ENCODE data around the gene CARHSP1. TPM values are rescaled to one million over a fixed set of nuclear protein-coding genes. Genes with fewer than 3 reads are reported as not detected.

CARHSP1 gene
- total RNA-seq, 1 donor from 2014 or later, result 61.5 TPM

DNA sequence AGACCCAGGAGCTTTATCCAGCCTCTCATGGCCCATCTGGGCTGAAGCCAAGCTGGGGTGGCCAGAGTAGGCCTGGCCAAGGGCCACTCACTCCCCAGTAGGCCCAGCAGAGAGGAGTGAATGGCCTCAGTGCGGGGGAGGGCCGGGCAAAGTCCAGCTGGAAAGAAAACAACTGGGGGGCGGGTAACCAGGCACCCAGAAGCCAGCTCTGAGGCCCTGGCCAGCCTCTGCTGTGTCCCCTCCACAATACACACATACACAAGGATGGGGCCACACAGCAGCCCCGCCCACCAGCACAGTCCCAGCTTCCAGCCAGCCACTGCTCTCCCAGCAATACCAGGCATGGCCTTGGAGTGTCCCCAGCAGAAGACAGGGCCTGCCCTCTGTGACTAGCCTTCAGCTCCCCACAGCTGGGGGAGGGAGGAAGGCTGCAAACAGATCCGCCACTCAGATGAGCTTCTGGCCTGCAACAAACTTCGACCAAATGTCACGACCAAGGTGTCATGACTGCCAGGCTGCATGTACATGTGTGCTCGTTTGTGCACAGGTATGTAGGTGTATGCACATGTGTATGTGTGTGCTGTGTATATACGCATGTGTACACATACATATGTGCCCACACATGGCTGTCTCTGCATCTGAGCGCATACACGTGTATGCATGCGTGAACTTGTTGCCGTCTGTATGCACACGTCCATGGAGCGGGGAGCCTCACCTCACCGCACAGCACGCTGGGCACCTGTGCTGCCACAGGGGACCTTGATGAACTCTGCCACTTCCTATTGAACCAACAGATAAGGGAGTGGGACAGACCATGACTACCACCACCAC is 5.0 kb downstream of the CARHSP1 start:
- peak overlapping the region; percentile 69 for H3K4me3 Mint-ChIP-seq (ENCODE audit: unreplicated experiment)
- FAIRE-seq, result no peak
- no peak overlapping the region for H3K4me2 ChIP-seq (ENCODE audit: low read length)

DNA sequence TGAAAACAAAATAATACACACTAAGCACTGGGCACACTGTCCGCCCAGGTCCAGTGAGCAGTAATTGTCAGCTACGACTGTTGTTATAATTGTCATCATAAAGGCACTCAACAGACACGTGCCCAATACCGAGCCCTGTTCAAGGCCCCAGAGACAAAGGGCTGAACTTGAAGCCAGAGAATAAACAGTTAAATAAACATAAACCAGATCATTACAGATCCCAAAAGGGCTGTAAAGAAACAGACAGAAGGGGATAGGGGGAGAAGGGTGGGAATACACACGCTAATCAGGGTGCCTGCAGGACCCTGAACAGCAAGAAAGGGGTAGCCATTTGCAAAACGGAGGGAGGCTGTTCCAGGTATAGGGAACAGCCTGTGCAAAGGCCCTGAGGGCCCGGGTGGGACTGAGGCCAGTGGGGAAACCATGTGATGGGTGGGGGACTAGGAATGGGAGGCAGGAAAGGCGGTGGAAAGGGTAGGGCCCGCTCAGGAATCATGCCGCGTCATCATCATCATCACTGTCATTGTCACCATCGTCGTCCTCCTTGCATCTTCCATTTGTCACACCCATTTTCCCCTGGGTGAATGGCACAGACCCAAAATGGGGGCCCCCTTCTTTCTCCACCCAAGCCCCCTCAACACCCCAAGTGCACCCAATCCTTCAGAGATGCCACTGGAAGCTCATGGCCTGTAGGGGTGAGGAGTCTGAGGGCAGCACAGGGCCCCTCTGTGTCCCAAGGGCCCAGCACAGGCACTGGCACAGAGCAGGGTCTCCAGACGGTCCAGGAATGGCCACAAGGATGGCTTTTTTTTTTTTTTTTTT is 6.3 kb downstream of the CARHSP1 start:
- TF ChIP-seq EZH2 (IDR thresholded peaks at IDR 0.05; ENCODE audit: insufficient read depth, low read length), result no peak
- TF ChIP-seq, protein P1, sequence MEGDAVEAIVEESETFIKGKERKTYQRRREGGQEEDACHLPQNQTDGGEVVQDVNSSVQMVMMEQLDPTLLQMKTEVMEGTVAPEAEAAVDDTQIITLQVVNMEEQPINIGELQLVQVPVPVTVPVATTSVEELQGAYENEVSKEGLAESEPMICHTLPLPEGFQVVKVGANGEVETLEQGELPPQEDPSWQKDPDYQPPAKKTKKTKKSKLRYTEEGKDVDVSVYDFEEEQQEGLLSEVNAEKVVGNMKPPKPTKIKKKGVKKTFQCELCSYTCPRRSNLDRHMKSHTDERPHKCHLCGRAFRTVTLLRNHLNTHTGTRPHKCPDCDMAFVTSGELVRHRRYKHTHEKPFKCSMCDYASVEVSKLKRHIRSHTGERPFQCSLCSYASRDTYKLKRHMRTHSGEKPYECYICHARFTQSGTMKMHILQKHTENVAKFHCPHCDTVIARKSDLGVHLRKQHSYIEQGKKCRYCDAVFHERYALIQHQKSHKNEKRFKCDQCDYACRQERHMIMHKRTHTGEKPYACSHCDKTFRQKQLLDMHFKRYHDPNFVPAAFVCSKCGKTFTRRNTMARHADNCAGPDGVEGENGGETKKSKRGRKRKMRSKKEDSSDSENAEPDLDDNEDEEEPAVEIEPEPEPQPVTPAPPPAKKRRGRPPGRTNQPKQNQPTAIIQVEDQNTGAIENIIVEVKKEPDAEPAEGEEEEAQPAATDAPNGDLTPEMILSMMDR (IDR thresholded peaks at IDR 0.05; ENCODE audit: insufficient read depth, low read depth, low read length), result no peak
- Histone ChIP-seq H3K27ac (ENCODE audit: low read depth, low read length) (no peak overlapping the region), H3K36me3 (ENCODE audit: insufficient read depth, low read length) (peaks cover 4% of the 10 kb centered on the region)

More for the DNA sequence above, 5.0 kb downstream of the CARHSP1 start:
- TF ChIP-seq EZH2 (IDR thresholded peaks at IDR 0.05; ENCODE audit: insufficient read depth, low read length), result no peak
- TF ChIP-seq, protein P1 (IDR thresholded peaks at IDR 0.05; ENCODE audit: insufficient read depth, low read depth, low read length), result no peak
- Histone ChIP-seq H3K9me3 (ENCODE audit: insufficient read depth, low read depth, low read length) (no peaks in the 10 kb centered on the region), H2AFZ (ENCODE audit: low read depth, low read length) (no peak overlapping the region), H4K20me1 (ENCODE audit: insufficient read depth, low read length) (peaks cover 84% of the 10 kb centered on the region), H3K9ac (ENCODE audit: low read length) (no peak overlapping the region), H3K4me1 (ENCODE audit: insufficient read depth, low read length) (peaks cover 35% of the 10 kb centered on the region), H3K27ac (ENCODE audit: low read depth, low read length) (no peak overlapping the region), H3K27me3 (ENCODE audit: insufficient read depth, low read length) (no peaks in the 10 kb centered on the region), H3K36me3 (ENCODE audit: insufficient read depth, low read length) (no peaks in the 10 kb centered on the region), H3K4me3 (ENCODE audit: insufficient read depth, low read depth, low read length) (no peak overlapping the region), H3K79me2 (ENCODE audit: insufficient read depth, low read length) (peaks cover 72% of the 10 kb centered on the region)
- no peaks in the 10 kb centered on the region for H3K9me3 Mint-ChIP-seq (ENCODE audit: unreplicated experiment)
- no peak for DNase-seq (ENCODE audit: low read depth)
- H3K27me3 Mint-ChIP-seq (ENCODE audit: low read depth, unreplicated experiment), result no peaks in the 10 kb centered on the region
- H3K27ac Mint-ChIP-seq (ENCODE audit: unreplicated experiment), result peak overlapping the region; percentile 48
- H3K36me3 Mint-ChIP-seq (ENCODE audit: low read depth, unreplicated experiment), result peaks cover 5% of the 10 kb centered on the region
- peaks cover 34% of the 10 kb centered on the region for H3K4me1 Mint-ChIP-seq (ENCODE audit: low read depth, unreplicated experiment)

More for the DNA sequence above, 6.3 kb downstream of the CARHSP1 start:
- Histone ChIP-seq H2AFZ (ENCODE audit: low read depth, low read length) (no peak overlapping the region), H3K9me3 (ENCODE audit: insufficient read depth, low read depth, low read length) (no peaks in the 10 kb centered on the region), H3K4me3 (ENCODE audit: insufficient read depth, low read depth, low read length) (no peak overlapping the region), H3K79me2 (ENCODE audit: insufficient read depth, low read length) (peaks cover 67% of the 10 kb centered on the region), H4K20me1 (ENCODE audit: insufficient read depth, low read length) (peaks cover 93% of the 10 kb centered on the region), H3K9ac (ENCODE audit: low read length) (no peak overlapping the region), H3K4me2 (ENCODE audit: low read length) (no peak overlapping the region), H3K4me1 (ENCODE audit: insufficient read depth, low read length) (peaks cover 30% of the 10 kb centered on the region), H3K27me3 (ENCODE audit: insufficient read depth, low read length) (no peaks in the 10 kb centered on the region)
- DNase-seq (ENCODE audit: low read depth), result no peak
- H3K4me1 Mint-ChIP-seq (ENCODE audit: low read depth, unreplicated experiment), result peaks cover 40% of the 10 kb centered on the region
- H3K27me3 Mint-ChIP-seq (ENCODE audit: low read depth, unreplicated experiment), result no peaks in the 10 kb centered on the region
- H3K36me3 Mint-ChIP-seq (ENCODE audit: low read depth, unreplicated experiment), result peaks cover 10% of the 10 kb centered on the region
- no peak overlapping the region for H3K4me3 Mint-ChIP-seq (ENCODE audit: unreplicated experiment)
- FAIRE-seq, result no peak
- peaks cover 3% of the 10 kb centered on the region for H3K9me3 Mint-ChIP-seq (ENCODE audit: unreplicated experiment)
- H3K27ac Mint-ChIP-seq (ENCODE audit: unreplicated experiment), result no peak overlapping the region
